ENCODE data around the gene PPM1H. TPM values are rescaled to one million over a fixed set of nuclear protein-coding genes. Genes with fewer than 3 reads are reported as not detected.

Gene PPM1H
- total and polyA plus RNA-seq, 10 of the 15 experiments (the other 5 are each of a cell fraction or from before 2014, with no cell fraction given) = 0.11 to 0.83 (median 0.49) TPM

DNA sequence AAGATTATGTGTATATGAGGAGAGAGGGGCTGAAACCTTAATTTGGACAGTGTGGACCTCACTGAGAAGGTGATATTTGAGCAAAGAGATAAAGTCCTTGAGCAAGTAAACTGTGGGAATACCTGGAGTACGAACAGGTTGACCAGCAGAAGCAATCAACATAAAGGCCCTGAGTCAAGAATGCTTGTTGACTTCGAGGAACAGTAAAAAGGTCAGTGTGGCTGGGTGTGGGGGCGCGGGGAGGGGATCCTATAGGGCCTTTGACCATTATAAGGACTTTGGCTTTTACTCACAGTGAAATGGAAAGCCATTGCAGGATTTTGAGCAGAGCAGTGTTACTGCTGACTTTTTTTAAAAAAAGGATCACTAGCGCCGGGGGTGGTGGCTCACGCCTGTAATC, 34.7 kb upstream of the PPM1H start (continued):
- TF ChIP-seq TCF3 (IDR thresholded peaks at IDR 0.05; ENCODE audit: borderline replicate concordance, insufficient read depth, low read depth, low read length) (no peak), RUNX3 (IDR thresholded peaks at IDR 0.05; ENCODE audit: low read length) (no peak), MEF2B (IDR thresholded peaks at IDR 0.05; ENCODE audit: partially characterized antibody, poor library complexity, severe bottlenecking) (no peak)

DNA sequence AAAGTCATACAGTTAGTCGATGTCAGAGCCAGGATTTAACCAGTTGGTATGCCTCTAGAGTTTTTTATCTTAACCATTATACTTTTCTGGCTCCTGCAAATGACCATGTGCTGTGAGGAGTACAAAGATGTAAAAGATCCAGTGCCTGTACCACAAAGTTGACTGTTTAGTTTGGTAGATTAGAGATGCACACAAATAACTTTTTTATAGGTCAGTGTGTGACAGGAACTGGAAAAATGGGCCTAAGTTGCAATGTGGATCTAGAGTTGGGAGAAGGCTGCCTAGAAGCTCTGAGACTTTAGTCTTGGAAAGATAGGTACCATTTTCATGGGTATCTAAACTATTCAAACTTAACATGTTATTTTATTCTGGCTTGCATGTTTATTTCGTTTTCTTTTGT, 32.8 kb upstream of the PPM1H start:
- no peaks in the 10 kb centered on the region for H3K79me2 ChIP-seq (ENCODE audit: control insufficient read depth, insufficient read depth, low read length)
- no peak for FAIRE-seq
- no peak for ATAC-seq
- H3K9me3 ChIP-seq (replicated peaks; ENCODE audit: control insufficient read depth, insufficient read depth, low read length) = no peaks in the 10 kb centered on the region
- H3K27me3 ChIP-seq (replicated peaks in 1 of 2; ENCODE audit: control insufficient read depth in 2 of 2, insufficient read depth in 2 of 2, low read length in 1 of 2) = no peaks in the 10 kb centered on the region; a peak in 1 of 4 replicates
- no peak for DNase-seq (ENCODE audit: low read depth, low spot score)
- no peak overlapping the region for H3K4me3 ChIP-seq
- no peaks in the 10 kb centered on the region for H3K36me3 ChIP-seq (ENCODE audit: control insufficient read depth in 2 of 2, insufficient read depth in 2 of 2, low read length in 1 of 2)
- BruUV-seq (replicated peaks) = no TSS peak
- CTCF ChIA-PET = no interaction called here
- no peaks in the 10 kb centered on the region for H4K20me1 ChIP-seq (ENCODE audit: control insufficient read depth, insufficient read depth)
- in situ Hi-C loops (cut with MboI) (no loop called here), intact Hi-C loops (cut with micrococcal nuclease; ENCODE audit: unreplicated experiment) (no loop called here)
- SMC1A ChIA-PET (ENCODE audit: uncharacterized antibody, unreplicated experiment) = no interaction called here
- H3K9ac ChIP-seq (ENCODE audit: control insufficient read depth, insufficient read depth, low read length) = no peak overlapping the region
- POLR2A ChIA-PET = no interaction called here
- H2AFZ ChIP-seq (ENCODE audit: control insufficient read depth, low read depth, low read length) = no peak overlapping the region
- no peak overlapping the region for H3K27ac ChIP-seq (ENCODE audit: control insufficient read depth, insufficient read depth)
- RAD21 ChIA-PET (ENCODE audit: unreplicated experiment) = no interaction called here
- H3K4me2 ChIP-seq (ENCODE audit: control insufficient read depth, insufficient read depth) = no peak overlapping the region
- no peaks in the 10 kb centered on the region for H3K4me1 ChIP-seq (ENCODE audit: control insufficient read depth, insufficient read depth, low read length)
- WGBS (ENCODE audit: insufficient coverage, insufficient replicate concordance, low lambda C conversion rate, missing lambda C conversion rate) = 28% methylated on average over 2 of the region's 2 CpGs
- TF ChIP-seq BHLHE40 (IDR thresholded peaks at IDR 0.05; ENCODE audit: borderline replicate concordance in 1 of 2, low read depth in 2 of 2, low read length in 1 of 2) (no peak), RBBP5 (conservative IDR thresholded peaks at IDR 0.05) (no peak), CHD2 (IDR thresholded peaks at IDR 0.05; ENCODE audit: borderline replicate concordance, low read depth, low read length) (no peak), TCF12 (IDR thresholded peaks at IDR 0.05; ENCODE audit: low read depth, low read length) (no peak), BACH1 (IDR thresholded peaks at IDR 0.05; ENCODE audit: borderline replicate concordance) (no peak), TARDBP (IDR thresholded peaks at IDR 0.05; ENCODE audit: borderline replicate concordance) (no peak), TCF7 (IDR thresholded peaks at IDR 0.05; ENCODE audit: borderline replicate concordance) (no peak), NR2C1 (IDR thresholded peaks at IDR 0.05) (no peak), POLR2AphosphoS2 (IDR thresholded peaks at IDR 0.05; ENCODE audit: low read depth, low read length) (no peak), CHD4 (IDR thresholded peaks at IDR 0.05) (no peak), MXI1 (IDR thresholded peaks at IDR 0.05; ENCODE audit: low read depth, low read length) (no peak), EGR1 (IDR thresholded peaks at IDR 0.05; ENCODE audit: borderline replicate concordance in 1 of 2, low read depth in 2 of 2, low read length in 2 of 2) (no peak), MTA2 (IDR thresholded peaks at IDR 0.05; ENCODE audit: low read depth) (no peak), HDGF (IDR thresholded peaks at IDR 0.05) (no peak), GABPA (IDR thresholded peaks at IDR 0.05; ENCODE audit: low read depth) (no peak)
- TF ChIP-seq, protein P1, sequence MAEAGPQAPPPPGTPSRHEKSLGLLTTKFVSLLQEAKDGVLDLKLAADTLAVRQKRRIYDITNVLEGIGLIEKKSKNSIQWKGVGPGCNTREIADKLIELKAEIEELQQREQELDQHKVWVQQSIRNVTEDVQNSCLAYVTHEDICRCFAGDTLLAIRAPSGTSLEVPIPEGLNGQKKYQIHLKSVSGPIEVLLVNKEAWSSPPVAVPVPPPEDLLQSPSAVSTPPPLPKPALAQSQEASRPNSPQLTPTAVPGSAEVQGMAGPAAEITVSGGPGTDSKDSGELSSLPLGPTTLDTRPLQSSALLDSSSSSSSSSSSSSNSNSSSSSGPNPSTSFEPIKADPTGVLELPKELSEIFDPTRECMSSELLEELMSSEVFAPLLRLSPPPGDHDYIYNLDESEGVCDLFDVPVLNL (IDR thresholded peaks at IDR 0.05; ENCODE audit: low read depth, low read length) = no peak
- TF ChIP-seq, protein P2, sequence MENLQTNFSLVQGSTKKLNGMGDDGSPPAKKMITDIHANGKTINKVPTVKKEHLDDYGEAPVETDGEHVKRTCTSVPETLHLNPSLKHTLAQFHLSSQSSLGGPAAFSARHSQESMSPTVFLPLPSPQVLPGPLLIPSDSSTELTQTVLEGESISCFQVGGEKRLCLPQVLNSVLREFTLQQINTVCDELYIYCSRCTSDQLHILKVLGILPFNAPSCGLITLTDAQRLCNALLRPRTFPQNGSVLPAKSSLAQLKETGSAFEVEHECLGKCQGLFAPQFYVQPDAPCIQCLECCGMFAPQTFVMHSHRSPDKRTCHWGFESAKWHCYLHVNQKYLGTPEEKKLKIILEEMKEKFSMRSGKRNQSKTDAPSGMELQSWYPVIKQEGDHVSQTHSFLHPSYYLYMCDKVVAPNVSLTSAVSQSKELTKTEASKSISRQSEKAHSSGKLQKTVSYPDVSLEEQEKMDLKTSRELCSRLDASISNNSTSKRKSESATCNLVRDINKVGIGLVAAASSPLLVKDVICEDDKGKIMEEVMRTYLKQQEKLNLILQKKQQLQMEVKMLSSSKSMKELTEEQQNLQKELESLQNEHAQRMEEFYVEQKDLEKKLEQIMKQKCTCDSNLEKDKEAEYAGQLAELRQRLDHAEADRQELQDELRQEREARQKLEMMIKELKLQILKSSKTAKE (IDR thresholded peaks at IDR 0.05; ENCODE audit: low read depth, poor library complexity, severe bottlenecking) = no peak
- TF ChIP-seq, protein P3, sequence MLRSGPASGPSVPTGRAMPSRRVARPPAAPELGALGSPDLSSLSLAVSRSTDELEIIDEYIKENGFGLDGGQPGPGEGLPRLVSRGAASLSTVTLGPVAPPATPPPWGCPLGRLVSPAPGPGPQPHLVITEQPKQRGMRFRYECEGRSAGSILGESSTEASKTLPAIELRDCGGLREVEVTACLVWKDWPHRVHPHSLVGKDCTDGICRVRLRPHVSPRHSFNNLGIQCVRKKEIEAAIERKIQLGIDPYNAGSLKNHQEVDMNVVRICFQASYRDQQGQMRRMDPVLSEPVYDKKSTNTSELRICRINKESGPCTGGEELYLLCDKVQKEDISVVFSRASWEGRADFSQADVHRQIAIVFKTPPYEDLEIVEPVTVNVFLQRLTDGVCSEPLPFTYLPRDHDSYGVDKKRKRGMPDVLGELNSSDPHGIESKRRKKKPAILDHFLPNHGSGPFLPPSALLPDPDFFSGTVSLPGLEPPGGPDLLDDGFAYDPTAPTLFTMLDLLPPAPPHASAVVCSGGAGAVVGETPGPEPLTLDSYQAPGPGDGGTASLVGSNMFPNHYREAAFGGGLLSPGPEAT (IDR thresholded peaks at IDR 0.05; ENCODE audit: low read depth) = no peak

Measured in GM12878 (cell line).